DOHH2 (cell line): ENCODE results near the gene LEPR.
"Not testable (repeated sequence)": the region's sequence is repeated elsewhere in the genome, so short reads cannot be mapped to it uniquely, and the experiment has no call there.

Experiments
- H3F3A ChIP-seq: fragments of 200-600 bp; sonication (generic), shearing (Covaris generic); 2 replicates; pipeline ENCODE4 v1.6.0; 2016; ENCODE audit warnings: antibody characterized with exemption, mild to moderate bottlenecking; ENCODE audit not compliant: control insufficient read depth, insufficient read depth
- H3K27ac ChIP-seq: fragments of 200-600 bp; sonication (generic); 2 replicates; pipeline ENCODE4 v1.5.1; 2014; ENCODE audit warnings: low read depth, mild to moderate bottlenecking, low read length, moderate library complexity
- H3K27me3 ChIP-seq: fragments of 200-600 bp; sonication (generic); 2 replicates; pipeline ENCODE4 v1.6.1; 2014; ENCODE audit warnings: mild to moderate bottlenecking, low read length, mixed read lengths; ENCODE audit not compliant: control insufficient read depth
- H3K36me3 ChIP-seq: fragments of 200-600 bp; sonication (generic); 2 replicates; pipeline ENCODE4 v1.6.1; 2014; ENCODE audit warnings: mild to moderate bottlenecking, low read length, moderate library complexity, mixed read lengths; ENCODE audit not compliant: control insufficient read depth
- H3K4me1 ChIP-seq: fragments of 200-600 bp; sonication (generic); 2 replicates; pipeline ENCODE4 v1.6.1; 2014; ENCODE audit warnings: mild to moderate bottlenecking, low read length, mixed read lengths; ENCODE audit not compliant: control insufficient read depth
- H3K4me2 ChIP-seq: fragments of 200-600 bp; sonication (generic); 2 replicates; pipeline ENCODE4 v1.6.0; 2014; ENCODE audit warnings: mild to moderate bottlenecking, low read length, moderate library complexity
- H3K4me3 ChIP-seq: fragments of 200-600 bp; sonication (generic); 2 replicates; pipeline ENCODE4 v1.5.1; 2014; ENCODE audit warnings: mild to moderate bottlenecking, low read length, mixed read lengths
- H3K79me2 ChIP-seq: fragments of 200-600 bp; sonication (generic); 2 replicates; pipeline ENCODE4 v1.6.1; 2014; ENCODE audit warnings: mild to moderate bottlenecking, low read length, mixed read lengths; ENCODE audit not compliant: control insufficient read depth
- H3K9me2 ChIP-seq: fragments of 200-600 bp; sonication (generic); replicated peaks from 2 replicates; pipeline ENCODE4 v1.6.1; 2014; ENCODE audit warnings: mild to moderate bottlenecking, low read length, mixed read lengths; ENCODE audit not compliant: control insufficient read depth
- H3K9me3 ChIP-seq: fragments of 200-600 bp; sonication (generic); 2 replicates; pipeline ENCODE4 v1.6.1; 2014; ENCODE audit warnings: antibody characterized with exemption, low read length, mixed read lengths; ENCODE audit not compliant: control insufficient read depth, insufficient read depth
- H4K20me1 ChIP-seq: fragments of 200-600 bp; sonication (generic); 2 replicates; pipeline ENCODE4 v1.6.0; 2014; ENCODE audit warnings: low read depth, mild to moderate bottlenecking, antibody characterized with exemption, low read length, moderate library complexity; ENCODE audit not compliant: control insufficient read depth, insufficient read depth
- CTCF ChIP-seq: fragments of 200-600 bp; sonication (generic); IDR thresholded peaks from one replicate; pipeline ENCODE4 v1.5.1; 2014; ENCODE audit warnings: antibody characterized with exemption, mild to moderate bottlenecking, low read depth, low read length; ENCODE audit not compliant: poor library complexity, severe bottlenecking
- EZH2phosphoT487 ChIP-seq: fragments of 200-600 bp; sonication (generic); IDR thresholded peaks from 2 replicates; pipeline ENCODE4 v1.6.1; 2017; ENCODE audit warnings: borderline replicate concordance, mild to moderate bottlenecking, antibody characterized with exemption, low read length, moderate library complexity, mixed read lengths

Gene LEPR

GRCh38 chr1:65458730-65459396, 38.4 kb downstream of the LEPR start:
- peaks cover 3% of the 10 kb centered on the region; the same call in 1 of the 2 replicates for H3K4me1 ChIP-seq
- H3K4me3 ChIP-seq: no peak overlapping the region
- no peak for TF ChIP-seq CTCF
- no peak for TF ChIP-seq EZH2phosphoT487
- H3K27ac ChIP-seq: no peak overlapping the region
- H3K36me3 ChIP-seq: no peaks in the 10 kb centered on the region
- no peaks in the 10 kb centered on the region for H3K27me3 ChIP-seq
- H3K79me2 ChIP-seq: no peaks in the 10 kb centered on the region
- H3K4me2 ChIP-seq: no peak overlapping the region
- H4K20me1 ChIP-seq: no peaks in the 10 kb centered on the region
- H3K9me3 ChIP-seq: no peaks in the 10 kb centered on the region
- H3F3A ChIP-seq: no peaks in the 10 kb centered on the region
- no peaks in the 10 kb centered on the region for H3K9me2 ChIP-seq

GRCh38 chr1:65459397-65459768, 38.9 kb downstream of the LEPR start:
- H3K4me3 ChIP-seq: no peak overlapping the region
- H3K4me2 ChIP-seq: no peak overlapping the region
- no peaks in the 10 kb centered on the region for H3K36me3 ChIP-seq
- H3K27ac ChIP-seq: no peak overlapping the region
- no peaks in the 10 kb centered on the region for H3K9me2 ChIP-seq
- TF ChIP-seq CTCF: peak; percentile 63
- TF ChIP-seq EZH2phosphoT487: no peak
- no peaks in the 10 kb centered on the region for H3K79me2 ChIP-seq
- H3K9me3 ChIP-seq: no peaks in the 10 kb centered on the region
- H4K20me1 ChIP-seq: no peaks in the 10 kb centered on the region
- H3F3A ChIP-seq: no peaks in the 10 kb centered on the region
- no peaks in the 10 kb centered on the region for H3K27me3 ChIP-seq
- peaks cover 3% of the 10 kb centered on the region; the same call in 1 of the 2 replicates for H3K4me1 ChIP-seq

DNA sequence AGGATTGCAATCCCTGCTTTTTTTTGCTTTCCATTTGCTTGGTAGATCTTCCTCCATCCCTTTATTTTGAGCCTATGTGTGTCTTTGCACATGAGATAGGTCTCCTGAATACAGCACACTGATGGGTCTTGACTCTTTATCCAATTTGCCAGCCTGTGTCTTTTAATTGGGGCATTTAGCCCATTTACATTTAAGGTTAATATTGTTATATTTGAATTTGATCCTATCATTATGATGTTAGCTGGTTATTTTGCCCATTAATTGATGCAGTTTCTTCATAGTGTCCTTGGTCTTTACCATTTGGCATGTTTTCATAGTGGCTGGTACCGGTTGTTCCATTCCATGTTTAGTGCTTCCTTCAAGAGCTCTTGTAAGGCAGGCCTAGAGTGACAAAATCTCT, 45.4 kb downstream of the LEPR start:
- not testable (repeated sequence) for H3K27me3 ChIP-seq, H3K4me1 ChIP-seq, H4K20me1 ChIP-seq, H3K36me3 ChIP-seq, H3K9me2 ChIP-seq, H3K4me2 ChIP-seq, H3F3A ChIP-seq, H3K79me2 ChIP-seq, H3K9me3 ChIP-seq, H3K27ac ChIP-seq, H3K4me3 ChIP-seq

DNA sequence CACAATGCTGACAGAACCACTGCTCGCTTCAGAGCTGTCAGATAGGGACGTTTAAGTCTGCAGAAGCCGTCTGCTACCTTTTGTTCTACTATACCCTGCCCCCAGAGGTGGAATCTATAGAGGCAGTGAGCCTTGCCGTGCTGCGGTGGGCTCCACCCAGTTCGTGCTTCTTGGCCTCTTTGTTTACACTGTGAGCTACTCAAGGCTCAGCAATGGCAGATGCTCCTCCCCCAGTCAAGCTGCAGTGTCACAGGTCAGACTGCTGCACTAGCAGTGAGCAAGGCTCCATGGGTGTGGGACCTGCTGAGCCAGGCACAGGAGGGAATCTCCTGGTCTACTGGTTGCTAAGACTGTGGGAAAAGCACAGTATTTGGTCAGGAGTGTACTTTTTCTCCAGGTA, 47.1 kb downstream of the LEPR start:
- H3F3A ChIP-seq: no peaks in the 10 kb centered on the region
- TF ChIP-seq CTCF (no peak), EZH2phosphoT487 (no peak)

More for the DNA sequence above, 47.1 kb downstream of the LEPR start:
- Histone ChIP-seq H3K4me3 (no peak overlapping the region), H3K4me2 (no peak overlapping the region), H3K9me2 (no peaks in the 10 kb centered on the region), H3K79me2 (no peaks in the 10 kb centered on the region), H3K27ac (no peak overlapping the region), H3K36me3 (no peaks in the 10 kb centered on the region), H3K9me3 (no peaks in the 10 kb centered on the region), H3K27me3 (0 out of 2 replicates have a peak, but pooled peaks cover 3% of the 10 kb centered on the region), H3K4me1 (no peaks in the 10 kb centered on the region), H4K20me1 (no peaks in the 10 kb centered on the region)
